ENCODE measurements around the gene MYMX. TPM values are rescaled to one million over a fixed set of nuclear protein-coding genes. Genes with fewer than 3 reads are reported as not detected.

The MYMX gene
- total and polyA plus RNA-seq, 4 donors, result 0.21 TPM; not detected in 3

GRCh38 chr6:44207966-44208365, 8.8 kb upstream of the MYMX start:
- Histone ChIP-seq H3K9ac (ENCODE audit: insufficient read depth in 1 of 2, low read length in 2 of 2) (no peak overlapping the region), H3K27me3 (ENCODE audit: control insufficient read depth in 3 of 3, insufficient read depth in 3 of 3, low read length in 2 of 3) (no peaks in the 10 kb centered on the region), H3K4me3 (no peak overlapping the region), H3K27ac (ENCODE audit: low read depth in 1 of 2, low read length in 1 of 2) (no peak overlapping the region), H3K36me3 (ENCODE audit: control insufficient read depth in 4 of 4, insufficient read depth in 4 of 4, low read length in 4 of 4) (no peaks in the 10 kb centered on the region), H3K4me1 (ENCODE audit: control insufficient read depth in 5 of 5, insufficient read depth in 5 of 5, low read length in 5 of 5) (no peaks in the 10 kb centered on the region), H3K9me3 (ENCODE audit: control insufficient read depth in 4 of 4, insufficient read depth in 3 of 4, low read length in 3 of 4) (no peaks in the 10 kb centered on the region)
- DNase-seq (no peak), ATAC-seq (ENCODE audit: insufficient read depth, low FRiP score) (no peak)
- WGBS, 2 donors, result 94% methylated on average over 6 of the region's 6 CpGs
- TF ChIP-seq, protein P1, sequence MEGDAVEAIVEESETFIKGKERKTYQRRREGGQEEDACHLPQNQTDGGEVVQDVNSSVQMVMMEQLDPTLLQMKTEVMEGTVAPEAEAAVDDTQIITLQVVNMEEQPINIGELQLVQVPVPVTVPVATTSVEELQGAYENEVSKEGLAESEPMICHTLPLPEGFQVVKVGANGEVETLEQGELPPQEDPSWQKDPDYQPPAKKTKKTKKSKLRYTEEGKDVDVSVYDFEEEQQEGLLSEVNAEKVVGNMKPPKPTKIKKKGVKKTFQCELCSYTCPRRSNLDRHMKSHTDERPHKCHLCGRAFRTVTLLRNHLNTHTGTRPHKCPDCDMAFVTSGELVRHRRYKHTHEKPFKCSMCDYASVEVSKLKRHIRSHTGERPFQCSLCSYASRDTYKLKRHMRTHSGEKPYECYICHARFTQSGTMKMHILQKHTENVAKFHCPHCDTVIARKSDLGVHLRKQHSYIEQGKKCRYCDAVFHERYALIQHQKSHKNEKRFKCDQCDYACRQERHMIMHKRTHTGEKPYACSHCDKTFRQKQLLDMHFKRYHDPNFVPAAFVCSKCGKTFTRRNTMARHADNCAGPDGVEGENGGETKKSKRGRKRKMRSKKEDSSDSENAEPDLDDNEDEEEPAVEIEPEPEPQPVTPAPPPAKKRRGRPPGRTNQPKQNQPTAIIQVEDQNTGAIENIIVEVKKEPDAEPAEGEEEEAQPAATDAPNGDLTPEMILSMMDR (IDR thresholded peaks at IDR 0.05; ENCODE audit: control extremely low read depth, extremely low read depth), result no peak

- ATAC-seq (ENCODE audit: insufficient read depth, low FRiP score), result no peak
- H3K9ac ChIP-seq (ENCODE audit: insufficient read depth in 1 of 2, low read length in 2 of 2), result no peak overlapping the region
- H3K4me1 ChIP-seq (ENCODE audit: control insufficient read depth in 5 of 5, insufficient read depth in 5 of 5, low read length in 5 of 5), result peaks cover 0 to 5% (median 0%) of the 10 kb centered on the region in 5 donors
- TF ChIP-seq, protein P1 (IDR thresholded peaks at IDR 0.05; ENCODE audit: control extremely low read depth, extremely low read depth), result no peak
- no peak overlapping the region for H3K27ac ChIP-seq (ENCODE audit: low read depth in 1 of 2, low read length in 1 of 2)
- no peaks in the 10 kb centered on the region for H3K36me3 ChIP-seq (ENCODE audit: control insufficient read depth in 4 of 4, insufficient read depth in 4 of 4, low read length in 4 of 4)
- H3K9me3 ChIP-seq (ENCODE audit: control insufficient read depth in 4 of 4, insufficient read depth in 3 of 4, low read length in 3 of 4), result no peaks in the 10 kb centered on the region
- no peak overlapping the region for H3K4me3 ChIP-seq
- 63 to 80% methylated on average over 3 of the region's 3 CpGs for WGBS, 2 donors
- no peaks in the 10 kb centered on the region for H3K27me3 ChIP-seq (ENCODE audit: control insufficient read depth in 3 of 3, insufficient read depth in 3 of 3, low read length in 2 of 3)
- DNase-seq, result no peak
Measured at GRCh38 chr6:44211284-44211683, 5.4 kb upstream of the MYMX start.

DNA sequence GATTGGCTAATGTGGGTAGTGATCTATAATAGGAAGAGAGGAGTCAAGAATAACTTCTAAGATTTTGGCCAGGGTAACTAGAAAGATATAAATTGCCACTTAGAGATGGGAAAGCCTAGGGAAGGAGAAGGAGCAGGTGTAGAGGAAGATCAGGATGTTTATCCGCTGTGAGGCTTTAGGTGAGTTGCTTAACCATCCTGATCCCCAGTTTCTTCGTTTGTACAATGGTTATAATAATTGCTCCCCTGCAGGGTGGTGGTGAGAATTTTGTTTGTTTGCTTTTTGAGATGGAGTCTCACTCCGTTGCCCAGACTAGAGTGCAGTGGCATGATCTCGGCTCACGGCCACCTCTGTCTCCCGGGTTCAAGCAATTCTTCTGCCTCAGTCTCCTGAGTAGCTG, 2.4 kb upstream of the MYMX start:
- no peak overlapping the region for H3K9ac ChIP-seq (ENCODE audit: insufficient read depth in 1 of 2, low read length in 2 of 2)
- no peaks in the 10 kb centered on the region for H3K9me3 ChIP-seq (ENCODE audit: control insufficient read depth in 4 of 4, insufficient read depth in 3 of 4, low read length in 3 of 4)
- 90 to 95% methylated on average over 6 of the region's 6 CpGs for WGBS, 2 donors
- no peak for DNase-seq
- peaks cover 5 to 30% (median 22%) of the 10 kb centered on the region in 5 donors for H3K4me1 ChIP-seq (ENCODE audit: control insufficient read depth in 5 of 5, insufficient read depth in 5 of 5, low read length in 5 of 5)
- H3K36me3 ChIP-seq (ENCODE audit: control insufficient read depth in 4 of 4, insufficient read depth in 4 of 4, low read length in 4 of 4), result no peaks in the 10 kb centered on the region
- H3K27me3 ChIP-seq (ENCODE audit: control insufficient read depth in 3 of 3, insufficient read depth in 3 of 3, low read length in 2 of 3), result no peaks in the 10 kb centered on the region
- TF ChIP-seq, protein P1 (IDR thresholded peaks at IDR 0.05; ENCODE audit: control extremely low read depth, extremely low read depth), result no peak
- no peak for ATAC-seq (ENCODE audit: insufficient read depth, low FRiP score)
- H3K27ac ChIP-seq (ENCODE audit: low read depth in 1 of 2, low read length in 1 of 2), result no peak overlapping the region
- no peak overlapping the region for H3K4me3 ChIP-seq
